DMS 273 treated with DMSO at 0.1 percent for 48 hours (cell line): Measurements from ENCODE around the gene GBX2.

ENCODE experiments used
- DNase-seq: peaks from one replicate; lab custom pipeline; 2025; lab: John Stamatoyannopoulos, UW

The GBX2 gene

DNA sequence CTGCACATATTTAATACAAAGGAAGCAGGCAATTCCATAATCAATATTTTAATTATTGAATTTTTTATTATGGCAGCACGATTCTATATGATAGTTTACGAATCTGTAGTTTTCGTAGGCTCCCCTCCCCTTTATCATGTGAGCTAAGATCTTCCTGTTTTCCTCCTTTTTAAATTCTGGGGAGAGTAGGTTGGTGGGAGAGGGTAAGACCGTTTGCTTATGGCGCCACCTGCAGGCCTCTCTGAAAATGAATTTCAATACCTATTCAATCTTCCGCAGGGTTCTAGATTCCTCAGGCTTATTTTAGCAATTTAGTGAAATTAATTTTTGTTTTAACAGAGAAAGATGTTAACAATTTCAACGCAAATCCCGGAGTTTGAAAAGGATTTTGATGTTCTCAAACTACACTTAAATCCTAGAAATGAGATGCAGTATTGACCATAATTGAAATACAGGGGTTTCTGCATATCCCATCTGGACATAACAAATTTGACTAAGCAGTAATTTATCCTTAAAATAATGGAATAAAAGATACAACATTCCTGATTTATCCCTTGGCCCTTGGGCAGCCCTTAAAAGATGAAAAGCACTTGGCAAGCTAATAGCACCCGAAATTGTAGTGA, 12.8 kb upstream of the GBX2 start:
- peak; percentile 31 for DNase-seq

DNA sequence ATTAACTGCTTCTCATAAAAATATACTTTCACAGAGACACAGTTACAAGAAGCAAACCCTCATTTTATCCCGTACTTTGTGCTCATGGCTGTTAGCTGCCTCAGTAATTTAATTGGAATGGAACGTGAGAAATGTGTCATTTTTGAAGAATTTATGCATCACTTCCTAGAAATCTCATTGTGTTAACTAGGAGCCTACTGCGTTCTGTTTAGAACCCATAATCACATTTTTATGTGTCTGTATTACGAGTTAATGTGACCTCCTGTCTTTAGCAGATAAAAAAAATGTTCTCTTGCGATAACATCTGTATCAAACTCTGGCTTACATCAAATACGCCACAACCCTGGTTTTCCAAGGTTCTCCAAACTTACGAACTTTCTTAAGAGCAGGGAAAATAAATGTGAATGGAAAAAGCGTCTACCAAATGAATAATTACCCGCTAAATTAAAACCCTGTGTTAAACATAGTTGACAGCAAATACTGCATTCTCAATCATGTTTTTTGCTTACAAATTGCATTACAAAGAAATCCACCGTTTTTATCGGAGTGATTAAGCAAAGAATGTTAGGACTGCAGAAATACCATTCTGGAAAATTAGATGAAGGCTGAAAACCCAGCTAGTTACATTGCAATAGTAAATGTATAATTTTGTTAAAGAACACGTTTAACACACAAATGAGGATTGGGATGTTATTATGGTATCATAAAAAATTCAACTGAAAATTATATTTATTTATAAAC, 12.1 kb upstream of the GBX2 start:
- no peak for DNase-seq

GRCh38 chr2:236179236-236180075, 11.3 kb upstream of the GBX2 start:
- no peak for DNase-seq

DNA sequence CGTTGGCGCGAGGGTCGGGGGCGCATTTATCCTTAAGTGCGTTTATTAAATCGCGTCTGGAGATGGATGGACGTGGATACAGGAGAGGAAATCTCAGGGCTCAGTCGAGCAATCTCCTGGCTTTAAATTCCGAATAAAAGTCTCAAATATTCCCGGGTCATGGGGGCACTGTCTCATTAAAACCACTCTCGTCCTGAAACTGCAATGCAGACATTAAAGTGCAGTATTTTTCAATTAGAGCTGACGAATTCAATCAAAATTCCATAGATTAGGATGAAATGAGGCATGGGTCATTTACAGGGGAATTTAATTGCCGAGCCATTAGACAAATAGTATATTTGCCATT, 10.7 kb upstream of the GBX2 start:
- DNase-seq = no peak

DNA sequence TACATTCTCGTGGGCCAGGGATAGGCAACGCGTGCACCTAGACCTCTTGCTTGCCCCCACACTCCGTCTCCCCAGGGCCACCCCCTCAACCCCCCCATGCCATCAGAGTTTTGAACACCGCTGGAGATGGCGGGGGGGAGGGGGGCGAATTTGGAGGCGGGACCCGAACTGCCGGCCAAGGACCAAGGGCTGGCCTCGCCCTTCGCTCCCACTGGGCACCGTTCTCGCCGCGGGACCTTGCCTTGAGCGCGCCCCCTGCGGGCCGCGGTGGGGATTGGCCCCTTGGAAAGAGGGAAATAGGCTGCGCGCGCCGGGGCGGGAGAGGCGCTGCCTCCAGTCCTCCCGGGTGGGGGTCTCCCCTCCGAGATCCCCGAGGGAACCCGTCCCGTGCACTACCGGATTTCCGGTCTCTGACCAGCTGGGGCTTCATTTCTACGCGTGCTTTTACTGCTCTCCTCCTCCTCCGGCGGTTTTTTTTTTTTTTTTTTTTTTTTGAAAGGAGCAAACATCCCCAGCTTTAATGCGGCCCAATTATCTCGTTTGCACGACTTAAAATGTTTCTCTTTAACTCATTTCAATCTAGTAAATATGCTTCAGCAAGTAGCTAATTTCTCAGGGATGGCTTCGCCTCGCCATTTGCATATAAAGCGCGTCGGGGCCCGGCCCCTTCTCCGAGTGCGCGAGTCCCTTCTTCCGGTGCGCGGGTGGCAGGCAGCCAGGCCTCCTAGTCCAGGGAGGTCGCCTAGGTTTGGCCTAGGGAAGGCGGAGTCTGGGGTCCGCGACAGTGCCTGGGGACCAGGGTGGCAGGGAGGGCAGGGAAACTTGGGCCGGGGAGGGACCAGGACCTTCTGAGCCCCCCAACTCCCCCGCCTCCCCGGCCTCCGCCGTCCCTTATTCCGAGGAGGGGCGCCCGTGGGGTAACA, 10.0 kb upstream of the GBX2 start:
- peak; percentile 39 for DNase-seq

DNA sequence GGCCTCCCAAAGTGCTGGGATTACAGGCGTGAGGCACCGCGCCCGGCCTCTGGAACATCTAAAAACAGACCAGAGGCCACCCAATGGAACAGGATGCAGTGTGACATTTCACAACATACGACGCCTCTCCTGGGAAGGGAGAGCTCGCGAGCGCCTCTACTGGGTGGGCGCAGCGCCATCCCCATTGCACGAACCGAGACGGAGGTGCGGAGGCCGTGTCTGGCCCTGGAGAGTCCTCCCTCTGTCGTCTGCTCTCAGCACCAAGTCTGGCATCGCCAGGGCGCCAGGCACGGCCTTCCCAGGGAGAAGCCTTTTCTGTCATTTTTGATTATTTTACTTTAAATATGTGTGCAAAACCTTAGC, 9.4 kb upstream of the GBX2 start:
- peak; percentile 19 for DNase-seq

DNA sequence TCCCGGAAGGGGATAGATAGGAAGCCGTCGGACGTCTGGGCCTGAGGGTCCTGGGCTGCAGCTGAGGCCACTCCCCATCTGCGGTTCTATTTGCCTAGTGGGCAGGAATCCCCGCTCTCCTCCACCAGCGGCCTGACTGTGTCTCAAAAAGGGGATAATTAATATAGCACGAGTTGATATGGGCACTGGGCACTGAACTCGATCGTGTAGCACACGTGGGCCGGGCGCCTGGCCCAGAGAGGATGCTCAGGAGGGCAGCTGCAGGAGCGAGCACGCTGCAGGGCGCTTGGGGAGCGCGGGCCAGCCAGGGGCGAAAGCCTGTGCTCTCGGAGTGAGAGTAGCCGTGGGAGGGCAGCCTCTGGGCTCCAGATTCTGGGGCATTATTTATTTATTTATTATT, 8.8 kb upstream of the GBX2 start:
- DNase-seq = no peak

GRCh38 chr2:236176417-236176816, 8.2 kb upstream of the GBX2 start:
- no peak for DNase-seq

- DNase-seq = no peak
Measured at GRCh38 chr2:236175548-236176150, 7.5 kb upstream of the GBX2 start.

GRCh38 chr2:236173729-236174607, 5.8 kb upstream of the GBX2 start:
- DNase-seq = no peak

GRCh38 chr2:236173036-236173728, 5.0 kb upstream of the GBX2 start:
- no peak for DNase-seq

- no peak for DNase-seq
Measured at GRCh38 chr2:236172255-236173035, 4.3 kb upstream of the GBX2 start.

DNA sequence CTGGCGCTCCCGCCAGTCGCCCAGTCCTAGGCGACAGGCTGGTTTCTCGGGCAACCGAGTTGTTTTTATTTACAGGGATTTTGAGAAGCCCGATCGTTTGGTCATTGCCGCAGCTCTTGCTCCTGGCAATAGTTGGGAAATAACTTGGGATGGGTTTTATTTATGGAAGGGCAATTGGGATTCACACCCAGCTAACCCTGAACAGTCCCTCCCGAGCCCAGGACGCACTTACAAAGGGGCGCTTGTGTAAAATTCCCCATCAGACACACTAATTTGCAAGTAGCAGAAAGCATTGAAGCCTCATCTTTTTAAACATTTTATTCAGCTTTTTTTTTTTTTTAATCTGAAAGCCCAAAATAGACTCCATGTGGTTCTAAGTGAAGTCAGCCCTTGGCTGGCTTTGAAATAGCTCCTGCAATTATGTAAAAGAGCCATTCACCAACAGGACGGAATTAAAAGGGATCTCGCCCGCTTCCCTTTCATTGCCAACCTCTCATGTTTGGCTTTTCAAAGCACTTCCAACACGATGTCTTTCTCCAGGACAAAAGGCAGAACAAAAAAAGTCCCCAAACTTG, 3.6 kb upstream of the GBX2 start:
- no peak for DNase-seq

GRCh38 chr2:236171181-236171679, 3.0 kb upstream of the GBX2 start:
- peak; percentile 46 for DNase-seq

GRCh38 chr2:236170590-236171165, 2.5 kb upstream of the GBX2 start:
- DNase-seq = no peak

DNA sequence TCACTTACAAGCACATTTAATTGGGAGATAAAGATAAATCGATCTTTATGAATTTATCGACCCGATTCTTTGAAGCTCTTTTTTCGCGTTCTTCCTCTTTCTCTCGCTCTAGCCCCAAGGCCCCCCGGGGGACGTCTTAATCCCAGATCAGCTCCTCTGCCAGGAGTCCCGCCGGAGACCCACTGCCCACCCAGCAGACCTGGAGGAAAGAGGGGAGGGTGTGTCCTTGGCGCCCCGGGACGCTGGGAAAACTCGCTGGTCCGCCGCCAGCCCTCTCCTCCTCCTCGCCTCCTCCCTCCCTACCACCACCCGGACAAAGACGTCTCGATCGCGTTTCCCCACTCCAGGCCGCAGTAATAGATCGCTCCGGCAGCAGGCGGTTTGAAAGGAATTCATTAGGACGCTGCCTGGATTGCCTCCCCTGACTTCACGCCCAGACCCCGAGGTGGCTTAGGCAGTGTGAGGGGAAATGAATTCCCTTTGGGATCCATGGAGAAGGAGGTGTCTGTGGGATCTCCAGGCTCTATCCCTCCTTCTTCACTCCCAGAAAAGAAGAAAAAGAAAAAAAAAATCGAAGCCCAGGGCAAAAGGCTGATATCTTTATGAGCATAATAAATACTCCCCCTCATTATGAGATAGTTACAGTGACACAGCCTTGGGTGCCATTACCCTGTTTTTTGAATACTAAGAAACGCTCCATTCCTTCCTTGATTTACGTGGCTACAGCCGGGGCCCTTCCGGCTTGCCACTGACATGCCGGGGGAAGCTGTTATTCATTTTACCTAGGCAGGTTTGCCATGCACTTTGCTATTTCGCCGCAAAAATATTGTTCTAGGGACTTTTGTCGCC, 1.8 kb upstream of the GBX2 start:
- DNase-seq = no peak

GRCh38 chr2:236169151-236169721, 1.1 kb upstream of the GBX2 start:
- no peak for DNase-seq
